Stimulated activated CD4-positive, alpha-beta T cell treated with anti-CD3 and anti-CD28 coated beads, Interleukin-4, amount 100 ng/mL, for 1 hour (primary cell): ENCODE measurements around the gene NENF.

Experiments used
- DNase-seq: peaks from one replicate; pipeline ENCODE4 v3.0.0-alpha.2; 2020

Gene NENF

GRCh38 chr1:212482637-212483441 is 50.1 kb downstream of the NENF start:
- no peak for DNase-seq

GRCh38 chr1:212484701-212485570 is 52.2 kb downstream of the NENF start:
- no peak for DNase-seq

GRCh38 chr1:212485571-212485912 is 52.8 kb downstream of the NENF start:
- DNase-seq: no peak

GRCh38 chr1:212485913-212486618 is 53.3 kb downstream of the NENF start:
- no peak for DNase-seq

GRCh38 chr1:212486619-212486975 is 53.9 kb downstream of the NENF start:
- DNase-seq: no peak

GRCh38 chr1:212487286-212487685 is 54.6 kb downstream of the NENF start:
- DNase-seq: no peak

GRCh38 chr1:212487774-212488435 is 55.2 kb downstream of the NENF start:
- DNase-seq: no peak

GRCh38 chr1:212488436-212489283 is 55.9 kb downstream of the NENF start:
- DNase-seq: no peak

GRCh38 chr1:212489284-212489859 is 56.7 kb downstream of the NENF start:
- no peak for DNase-seq

GRCh38 chr1:212490276-212490675 is 57.6 kb downstream of the NENF start:
- DNase-seq: no peak

GRCh38 chr1:212491454-212491853 is 58.7 kb downstream of the NENF start:
- DNase-seq: no peak
